GM04504 (cell line): ENCODE measurements around the gene VPS18.
"Not testable (repeated sequence)": the region's sequence is repeated elsewhere in the genome, so short reads cannot be mapped to it uniquely, and the experiment has no call there.

Source experiments
- DNase-seq: peaks from one replicate; pipeline ENCODE4 v3.0.0-alpha.2; 2012; ENCODE audit warnings: low read depth

The VPS18 gene

GRCh38 chr15:40893733-40894680 is at the start of gene VPS18:
Gene VPS18 (plus strand): TSS chr15:40894450. CDS start chr15:40894769, 319 bp downstream.
- peak; percentile 90 for DNase-seq

- no peak for DNase-seq
These were observed 49.6 kb upstream of the VPS18 start for GRCh38 chr15:40844696-40845030.

GRCh38 chr15:40845036-40845435 is 49.2 kb upstream of the VPS18 start:
- DNase-seq = no peak

GRCh38 chr15:40845511-40846284 is 48.6 kb upstream of the VPS18 start:
- DNase-seq = no peak

DNA sequence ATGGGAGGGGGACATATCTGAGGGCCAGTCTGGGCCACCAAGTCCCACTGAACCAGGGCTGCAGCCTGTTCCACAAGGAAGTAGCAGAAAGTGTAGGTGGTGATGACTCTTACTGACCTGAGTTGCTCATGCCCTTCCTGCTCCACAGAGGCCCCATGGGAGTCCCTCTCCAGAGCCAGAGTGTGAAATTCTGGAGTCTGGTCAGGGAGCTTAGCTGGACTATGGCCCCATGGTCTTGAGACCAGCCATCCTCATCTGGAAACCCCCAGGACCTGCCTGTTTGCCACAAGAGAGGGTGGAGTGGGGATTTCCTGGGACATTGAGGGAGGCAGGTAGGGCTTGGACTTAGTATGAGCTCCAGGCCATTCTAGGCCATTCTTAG is 47.4 kb upstream of the VPS18 start:
- no peak for DNase-seq

GRCh38 chr15:40847223-40847961 is 46.9 kb upstream of the VPS18 start:
- no peak for DNase-seq

DNA sequence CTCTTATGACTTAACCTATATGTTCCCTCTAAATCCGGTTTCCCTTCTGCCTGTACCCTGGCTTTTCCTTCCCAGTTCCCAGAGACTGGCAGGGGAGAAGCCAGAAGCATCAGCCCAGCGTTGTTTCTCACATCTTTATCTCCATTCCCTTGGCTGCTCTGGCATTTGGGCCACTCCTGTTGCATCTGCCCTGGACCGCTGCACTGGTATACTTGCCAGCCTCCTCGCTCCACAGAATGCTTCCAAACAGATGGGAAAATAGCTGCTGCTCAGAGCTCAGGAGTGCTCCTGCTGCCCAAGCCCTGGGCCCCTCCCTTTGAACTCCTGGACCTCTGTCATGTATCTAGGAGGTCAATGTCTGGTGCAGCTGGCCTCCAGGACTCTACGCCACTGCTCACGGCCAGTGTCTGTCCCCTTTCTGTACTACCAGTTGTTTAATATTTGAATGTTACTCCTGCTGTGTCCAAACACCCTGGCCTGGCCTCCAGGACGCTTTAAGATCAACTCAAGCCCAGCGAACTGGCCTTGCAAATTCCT is 43.6 kb upstream of the VPS18 start:
- DNase-seq = no peak

GRCh38 chr15:40852529-40852928 is 41.7 kb upstream of the VPS18 start:
- no peak for DNase-seq

GRCh38 chr15:40853241-40853890 is 40.9 kb upstream of the VPS18 start:
- no peak for DNase-seq

DNA sequence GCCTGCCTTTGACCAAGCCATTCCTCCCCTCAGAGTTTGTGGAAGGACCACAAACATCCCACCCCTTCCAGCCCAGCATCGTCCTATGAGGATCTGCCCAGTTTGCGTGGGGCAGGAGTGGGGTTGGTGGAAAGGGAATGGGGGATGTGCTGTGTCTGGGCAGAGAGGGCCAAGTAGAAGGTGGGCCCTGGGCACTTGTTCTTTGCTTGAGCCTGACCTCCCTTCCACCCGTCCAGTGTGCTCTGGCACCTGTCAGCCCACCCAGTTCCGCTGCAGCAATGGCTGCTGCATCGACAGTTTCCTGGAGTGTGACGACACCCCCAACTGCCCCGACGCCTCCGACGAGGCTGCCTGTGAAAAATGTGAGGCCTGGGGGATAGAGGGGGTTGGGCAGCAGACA is 40.1 kb upstream of the VPS18 start:
- no peak for DNase-seq

DNA sequence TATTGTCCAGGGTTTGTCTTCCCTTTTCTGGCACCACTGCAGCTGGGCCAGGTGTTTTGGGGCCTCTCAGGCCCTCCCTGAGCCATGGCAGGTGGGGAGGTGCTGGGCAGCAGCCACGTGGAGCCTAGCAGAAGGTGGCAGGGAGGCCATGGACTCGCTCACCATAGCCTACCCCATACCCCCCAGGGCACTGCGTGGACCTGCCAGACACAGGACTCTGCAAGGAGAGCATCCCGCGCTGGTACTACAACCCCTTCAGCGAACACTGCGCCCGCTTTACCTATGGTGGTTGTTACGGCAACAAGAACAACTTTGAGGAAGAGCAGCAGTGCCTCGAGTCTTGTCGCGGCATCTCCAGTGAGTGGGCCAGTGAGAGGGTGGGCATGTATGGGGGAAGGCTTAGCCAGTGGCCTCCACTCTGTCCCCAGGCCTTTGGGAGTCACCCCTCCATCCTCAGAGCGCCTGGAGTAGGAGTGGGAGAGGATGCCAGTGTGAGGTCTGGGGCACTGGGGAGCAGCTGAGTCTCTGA is 38.5 kb upstream of the VPS18 start:
- no peak for DNase-seq

DNA sequence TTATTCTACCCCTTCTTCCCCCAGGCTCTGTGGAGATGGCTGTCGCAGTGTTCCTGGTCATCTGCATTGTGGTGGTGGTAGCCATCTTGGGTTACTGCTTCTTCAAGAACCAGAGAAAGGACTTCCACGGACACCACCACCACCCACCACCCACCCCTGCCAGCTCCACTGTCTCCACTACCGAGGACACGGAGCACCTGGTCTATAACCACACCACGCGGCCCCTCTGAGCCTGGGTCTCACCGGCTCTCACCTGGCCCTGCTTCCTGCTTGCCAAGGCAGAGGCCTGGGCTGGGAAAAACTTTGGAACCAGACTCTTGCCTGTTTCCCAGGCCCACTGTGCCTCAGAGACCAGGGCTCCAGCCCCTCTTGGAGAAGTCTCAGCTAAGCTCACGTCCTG is 37.5 kb upstream of the VPS18 start:
- DNase-seq = no peak

DNA sequence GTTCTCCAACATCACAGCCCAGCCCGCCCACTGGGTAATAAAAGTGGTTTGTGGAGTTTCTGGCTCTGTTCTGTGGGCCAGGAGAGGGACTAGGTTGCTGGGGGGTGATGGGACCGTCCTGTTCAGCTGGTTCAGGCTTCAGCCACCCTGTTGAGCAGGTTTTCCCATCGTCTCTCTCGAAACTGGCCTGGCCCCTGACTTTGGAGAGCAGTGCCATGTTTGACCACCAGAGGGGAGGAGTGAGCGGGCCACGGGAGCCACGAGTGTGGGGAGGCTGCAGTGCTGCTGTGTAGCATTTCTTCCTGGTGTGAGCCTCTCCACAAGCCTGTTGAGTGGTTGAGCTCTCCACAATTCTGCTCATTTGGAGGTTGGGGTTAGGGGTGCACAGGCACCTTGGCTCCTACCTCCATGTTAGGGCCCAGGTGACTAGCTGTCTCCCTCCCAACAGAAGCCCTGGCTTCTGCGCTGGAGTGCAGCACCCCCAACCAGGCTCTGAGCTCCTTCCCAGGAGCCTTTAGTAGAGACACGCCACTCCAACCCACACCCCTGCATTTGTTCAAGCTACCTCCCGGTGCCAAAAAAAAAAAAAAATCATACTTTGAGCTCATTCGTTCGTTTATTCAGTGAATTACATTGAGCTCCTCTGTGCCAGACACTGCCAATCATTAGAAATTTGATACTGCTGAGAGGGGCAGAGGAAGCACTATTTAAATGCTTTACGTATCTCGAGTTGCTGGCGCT is 36.5 kb upstream of the VPS18 start:
- peak; percentile 30 for DNase-seq

GRCh38 chr15:40858706-40859105 is 35.5 kb upstream of the VPS18 start:
- DNase-seq = no peak

- peak; percentile 38 for DNase-seq
These were observed 34.9 kb upstream of the VPS18 start for GRCh38 chr15:40859206-40859851.

GRCh38 chr15:40861147-40861546 is 33.1 kb upstream of the VPS18 start:
- DNase-seq = not testable (repeated sequence)

GRCh38 chr15:40863660-40864270 is 30.5 kb upstream of the VPS18 start:
- no peak for DNase-seq

- DNase-seq = no peak
These were observed 27.1 kb upstream of the VPS18 start for GRCh38 chr15:40867199-40867598.

GRCh38 chr15:40869686-40870085 is 24.6 kb upstream of the VPS18 start:
- DNase-seq = no peak

GRCh38 chr15:40870716-40871115 is 23.5 kb upstream of the VPS18 start:
- DNase-seq = no peak
